SK-N-SH (cell line): Measurements from ENCODE around the gene LDB3. TPM values are rescaled to one million over a fixed set of nuclear protein-coding genes. Genes with fewer than 3 reads are reported as not detected.

Source experiments
- CTCF ChIA-PET: fragments of 300-600, 350-600 bp; formaldehyde crosslinking; extraction: SDS; loops from one replicate; lab custom pipeline; 2021; lab: Yijun Ruan, JAX
- POLR2A ChIA-PET: fragments of 350-600 bp; sonication (Branson Sonifier 250); formaldehyde crosslinking; extraction: SDS; loops from one replicate; lab custom pipeline; 2020; ENCODE audit warnings: antibody characterized with exemption, inconsistent platforms; lab: Yijun Ruan, JAX
- DNase-seq: peaks from one replicate; pipeline ENCODE4 v3.0.0; 2012
- H2AFZ ChIP-seq: fragments of 200-600 bp; sonication (generic); 2 replicates; pipeline ENCODE4 v1.8.1; 2016; ENCODE audit warnings: antibody characterized with exemption, mild to moderate bottlenecking, low read depth
- H3F3A ChIP-seq: fragments of 200-600 bp; sonication (generic); replicated peaks from 2 replicates; pipeline ENCODE3; 2016; ENCODE audit warnings: antibody characterized with exemption, mild to moderate bottlenecking; ENCODE audit not compliant: insufficient read depth
- H3K27ac ChIP-seq, 2 experiments: fragments of 200-500 bp in 1 of 2; fragments of 200-600 bp in 1 of 2; sonication (Bioruptor generic) in 1 of 2; sonication (generic), shearing (Covaris generic) in 1 of 2; 2 replicates each; pipeline versions ENCODE4 v1.5.1 to v1.6.1; 2014 to 2016; ENCODE audit warnings: low read depth in 2 of 2, inconsistent platforms in 1 of 2, low read length in 1 of 2, mild to moderate bottlenecking in 1 of 2, mixed read lengths in 1 of 2
- H3K27me3 ChIP-seq: fragments of 200-600 bp; sonication (generic), shearing (Covaris generic); 2 replicates; pipeline ENCODE4 v1.6.1; 2016; ENCODE audit warnings: mixed run types; ENCODE audit not compliant: insufficient read depth
- H3K36me3 ChIP-seq, 2 experiments: fragments of 200-500 bp in 1 of 2; fragments of 200-600 bp in 1 of 2; sonication (Bioruptor generic) in 1 of 2; sonication (generic) in 1 of 2; replicated peaks in 1 of 2; 2 replicates each; pipeline versions ENCODE3 to v1.5.1; 2014 to 2016; ENCODE audit warnings: low read length in 1 of 2, mild to moderate bottlenecking in 1 of 2; ENCODE audit not compliant: insufficient read depth in 2 of 2, control insufficient read depth in 1 of 2
- H3K4me1 ChIP-seq, 2 experiments: fragments of 200-500 bp in 1 of 2; fragments of 200-600 bp in 1 of 2; sonication (Bioruptor generic) in 1 of 2; sonication (generic), shearing (Covaris generic) in 1 of 2; 2 replicates each; pipeline versions ENCODE4 v1.5.1 to v1.6.1; 2014 to 2016; ENCODE audit warnings: low read depth in 1 of 2, low read length in 1 of 2, mixed run types in 1 of 2; ENCODE audit not compliant: insufficient read depth in 2 of 2, control insufficient read depth in 1 of 2
- H3K4me2 ChIP-seq: fragments of 200-600 bp; sonication (generic), shearing (Covaris generic); 2 replicates; pipeline ENCODE4 v1.6.1; 2017; ENCODE audit warnings: mixed run types
- H3K4me3 ChIP-seq, 2 experiments: fragments of 200-500 bp in 1 of 2; fragments of 200-600 bp in 1 of 2; sonication (Bioruptor generic) in 1 of 2; sonication (generic), shearing (Covaris generic) in 1 of 2; 2 replicates each; pipeline versions ENCODE4 v1.5.1 to v1.8.1; 2014 to 2016; ENCODE audit warnings: low read depth in 2 of 2, inconsistent platforms in 1 of 2, low read length in 1 of 2, mild to moderate bottlenecking in 1 of 2, mixed read lengths in 1 of 2, moderate library complexity in 1 of 2
- H3K79me2 ChIP-seq: fragments of 200-600 bp; sonication (generic); 2 replicates; pipeline ENCODE4 v1.8.1; 2017; ENCODE audit warnings: mild to moderate bottlenecking; ENCODE audit not compliant: insufficient read depth
- H3K9ac ChIP-seq: fragments of 200-600 bp; sonication (generic); 2 replicates; pipeline ENCODE4 v1.6.1; 2017; ENCODE audit warnings: mixed run types
- H3K9me2 ChIP-seq: fragments of 200-600 bp; sonication (generic); 2 replicates; pipeline ENCODE4 v1.6.1; 2017; ENCODE audit warnings: mixed run types
- H3K9me3 ChIP-seq: fragments of 200-600 bp; sonication (generic); 2 replicates; pipeline ENCODE4 v1.6.1; 2017; ENCODE audit warnings: mixed run types, mild to moderate bottlenecking, moderate library complexity
- H4K20me1 ChIP-seq: fragments of 200-600 bp; sonication (generic); 2 replicates; pipeline ENCODE4 v1.6.1; 2017; ENCODE audit warnings: mild to moderate bottlenecking, mixed run types; ENCODE audit not compliant: insufficient read depth
- FOSL2 ChIP-seq: IDR thresholded peaks from 2 replicates; pipeline ENCODE4 v1.4.0; 2012; ENCODE audit warnings: low read depth, mild to moderate bottlenecking, moderate library complexity, borderline replicate concordance
- FOXJ3 ChIP-seq: sonication (generic); formaldehyde crosslinking; IDR thresholded peaks from 2 replicates; pipeline ENCODE4 v1.5.1; 2020; ENCODE audit warnings: mild to moderate bottlenecking, missing genetic modification reagents
- GABPA ChIP-seq: IDR thresholded peaks from 2 replicates; pipeline ENCODE4 v1.4.0; 2012; ENCODE audit warnings: low read depth, mild to moderate bottlenecking
- IRF3 ChIP-seq: fragments of 150-350 bp; IDR thresholded peaks from 2 replicates; pipeline ENCODE4 v1.6.1; 2016; ENCODE audit warnings: mild to moderate bottlenecking, low read depth, low read length
- MAX ChIP-seq: IDR thresholded peaks from 2 replicates; pipeline ENCODE4 v1.4.0; 2012; ENCODE audit warnings: low read depth
- NFIC ChIP-seq: IDR thresholded peaks from 2 replicates; pipeline ENCODE4 v1.4.0; 2012; ENCODE audit warnings: borderline replicate concordance
- POLR2AphosphoS5 ChIP-seq: IDR thresholded peaks from 2 replicates; pipeline ENCODE4 v1.6.1; 2012; ENCODE audit warnings: low read depth, low read length
- RAD21 ChIP-seq: IDR thresholded peaks from 2 replicates; pipeline ENCODE4 v1.6.1; 2012; ENCODE audit warnings: mild to moderate bottlenecking, low read length
- RFX5 ChIP-seq: IDR thresholded peaks from 2 replicates; pipeline ENCODE4 v1.6.1; 2012; ENCODE audit warnings: mild to moderate bottlenecking, improper control_type of control experiment, low read length
- SMC3 ChIP-seq: IDR thresholded peaks from 2 replicates; pipeline ENCODE4 v1.6.1; 2012; ENCODE audit warnings: low read depth, low read length, improper control_type of control experiment
- TAF1 ChIP-seq: IDR thresholded peaks from 2 replicates; pipeline ENCODE4 v1.6.1; 2012; ENCODE audit warnings: low read depth, mild to moderate bottlenecking, low read length, moderate library complexity, borderline replicate concordance
- USF1 ChIP-seq: IDR thresholded peaks from 2 replicates; pipeline ENCODE4 v1.4.0; 2012; ENCODE audit warnings: low read depth, borderline replicate concordance
- ZBTB33 ChIP-seq: IDR thresholded peaks from 2 replicates; pipeline ENCODE4 v1.4.0; 2012; ENCODE audit warnings: low read depth, borderline replicate concordance
- WGBS: methylation state at CpG from one replicate; pipeline ENCODE4 v1.1.6; 2017; ENCODE audit warnings: low lambda C conversion rate; 5-methylcytosine and 5-hydroxymethylcytosine counted together
- polyA plus RNA-seq, 3 experiments: library from polyadenylated mRNA; depleted of rRNA; stranded (reverse); fragments of >200 nt; gene quantifications; 2 replicates each; pipeline ENCODE4 v1.2.3, GENCODE V29; 2012

LDB3 gene
- polyA plus RNA-seq, 1 of the 3 experiments (the other 2 are of a cell fraction) = 0.48 TPM

GRCh38 chr10:86678999-86679792 is 10.9 kb downstream of the LDB3 start:
- Histone ChIP-seq H4K20me1 (no peaks in the 10 kb centered on the region), H3K9ac (no peak overlapping the region), H3F3A (peaks cover 3% of the 10 kb centered on the region), H3K9me3 (no peaks in the 10 kb centered on the region), H3K27me3 (no peaks in the 10 kb centered on the region), H3K4me1 (peaks cover 0 to 31% of the 10 kb centered on the region in 2 experiments; a peak in 1 of 4 replicates), H3K9me2 (no peaks in the 10 kb centered on the region), H3K79me2 (no peaks in the 10 kb centered on the region), H3K36me3 (no peaks in the 10 kb centered on the region), H3K4me2 (no peak overlapping the region), H2AFZ (no peak overlapping the region), H3K4me3 (no peak overlapping the region), H3K27ac (no peak overlapping the region)
- ChIA-PET POLR2A (no interaction called here), CTCF (interaction anchor here (0.8 to 1.8 kb wide), 6 partner anchors 9 to 220 kb away, joined by 3 to 5 read pairs (median 3); partner anchors contain the start of gene LDB3)
- DNase-seq = no peak
- no peak for TF ChIP-seq SMC3
- 87% methylated on average over 9 of the region's 13 CpGs for WGBS

GRCh38 chr10:86681047-86681446 is 12.7 kb downstream of the LDB3 start:
- no peak overlapping the region for H3K4me3 ChIP-seq
- H3K4me2 ChIP-seq = no peak overlapping the region
- DNase-seq = peak; percentile 78
- no peak overlapping the region; a peak in 1 of 4 replicates for H3K27ac ChIP-seq
- H3K9me3 ChIP-seq = no peaks in the 10 kb centered on the region
- H3K9me2 ChIP-seq = no peaks in the 10 kb centered on the region
- no peaks in the 10 kb centered on the region for H3F3A ChIP-seq
- no peaks in the 10 kb centered on the region for H3K79me2 ChIP-seq
- no peak overlapping the region for H3K9ac ChIP-seq
- H4K20me1 ChIP-seq = no peaks in the 10 kb centered on the region
- ChIA-PET POLR2A (no interaction called here), CTCF (interaction anchor here (0.5 to 1.8 kb wide), 6 partner anchors 9 to 280 kb away, joined by 3 to 6 read pairs (median 4); no protein-coding TSS in a partner anchor)
- H3K27me3 ChIP-seq = no peaks in the 10 kb centered on the region
- no peaks in the 10 kb centered on the region for H3K36me3 ChIP-seq
- no peak for TF ChIP-seq GABPA
- peak; percentile 26; the same call in 1 of the 2 replicates for TF ChIP-seq MAX
- TF ChIP-seq IRF3 = no peak
- peak; percentile 68; the same call in 1 of the 2 replicates for TF ChIP-seq NFIC
- H3K4me1 ChIP-seq = peaks cover 0 to 25% of the 10 kb centered on the region in 2 experiments; a peak in 1 of 4 replicates
- WGBS = 77% methylated on average over 13 of the region's 14 CpGs
- H2AFZ ChIP-seq = no peak overlapping the region

GRCh38 chr10:86681722-86682386 is 13.5 kb downstream of the LDB3 start:
- Histone ChIP-seq H3K9ac (no peak overlapping the region), H3K4me2 (no peak overlapping the region), H3K79me2 (no peaks in the 10 kb centered on the region), H3K27me3 (no peaks in the 10 kb centered on the region), H2AFZ (no peak overlapping the region), H3K4me3 (no peak overlapping the region), H3F3A (no peaks in the 10 kb centered on the region), H3K9me2 (no peaks in the 10 kb centered on the region), H3K9me3 (no peaks in the 10 kb centered on the region), H4K20me1 (no peaks in the 10 kb centered on the region), H3K27ac (no peak overlapping the region), H3K4me1 (peaks cover 0 to 22% of the 10 kb centered on the region in 2 experiments; a peak in 1 of 4 replicates), H3K36me3 (no peaks in the 10 kb centered on the region)
- CTCF ChIA-PET = interaction anchor here (1.0 to 1.8 kb wide), 5 partner anchors 9 to 282 kb away, joined by 3 to 6 read pairs (median 4); no protein-coding TSS in a partner anchor
- 90% methylated on average over 18 of the region's 22 CpGs for WGBS
- DNase-seq = no peak
- POLR2A ChIA-PET = no interaction called here
- TF ChIP-seq TAF1 (no peak), GABPA (no peak), NFIC (no peak), FOSL2 (no peak), RFX5 (no peak), FOXJ3 (no peak), SMC3 (no peak), ZBTB33 (no peak), POLR2AphosphoS5 (no peak), MAX (no peak), RAD21 (no peak), USF1 (no peak)
